Stimulated activated CD4-positive, alpha-beta T cell treated with anti-CD3 and anti-CD28 coated beads, Interleukin-4, amount 100 ng/mL, for 1 hour (primary cell): ENCODE data around the gene CTAGE9.
"Not testable (repeated sequence)": the region's sequence is repeated elsewhere in the genome, so short reads cannot be mapped to it uniquely, and the experiment has no call there.

Source experiments
- DNase-seq: peaks from one replicate; pipeline ENCODE4 v3.0.0-alpha.2; 2020

Gene CTAGE9

GRCh38 chr6:131710917-131711316 lies at the start of gene CTAGE9:
Gene CTAGE9, minus strand, starts transcription at chr6:131711017. Its CDS starts 0 bp downstream, at chr6:131711017.
- not testable (repeated sequence) for DNase-seq

GRCh38 chr6:131758920-131759319 lies 48.1 kb upstream of the CTAGE9 start:
- DNase-seq, result no peak

GRCh38 chr6:131756039-131756438 lies 45.2 kb upstream of the CTAGE9 start:
- no peak for DNase-seq

- DNase-seq, result no peak
Measured at GRCh38 chr6:131755597-131755996, 44.8 kb upstream of the CTAGE9 start.

GRCh38 chr6:131754715-131755567 lies 44.1 kb upstream of the CTAGE9 start:
- no peak for DNase-seq

- no peak for DNase-seq
Measured at GRCh38 chr6:131754088-131754487, 43.3 kb upstream of the CTAGE9 start.

- not testable (repeated sequence) for DNase-seq
Measured at GRCh38 chr6:131751012-131751715, 40.3 kb upstream of the CTAGE9 start.

GRCh38 chr6:131749023-131749422 lies 38.2 kb upstream of the CTAGE9 start:
- DNase-seq, result no peak

GRCh38 chr6:131747821-131748353 lies 37.1 kb upstream of the CTAGE9 start:
- DNase-seq, result no peak

GRCh38 chr6:131745476-131745875 lies 34.7 kb upstream of the CTAGE9 start:
- no peak for DNase-seq

- DNase-seq, result no peak
Measured at GRCh38 chr6:131744432-131745287, 33.8 kb upstream of the CTAGE9 start.

- DNase-seq, result no peak
Measured at GRCh38 chr6:131741688-131742393, 31.0 kb upstream of the CTAGE9 start.

GRCh38 chr6:131740161-131740560 lies 29.3 kb upstream of the CTAGE9 start:
- no peak for DNase-seq

GRCh38 chr6:131739136-131739535 lies 28.3 kb upstream of the CTAGE9 start:
- no peak for DNase-seq

GRCh38 chr6:131736811-131737210 lies 26.0 kb upstream of the CTAGE9 start:
- no peak for DNase-seq

GRCh38 chr6:131736003-131736596 lies 25.3 kb upstream of the CTAGE9 start:
- no peak for DNase-seq

- no peak for DNase-seq
Measured at GRCh38 chr6:131733376-131734016, 22.7 kb upstream of the CTAGE9 start.

- DNase-seq, result no peak
Measured at GRCh38 chr6:131731224-131731623, 20.4 kb upstream of the CTAGE9 start.

- no peak for DNase-seq
Measured at GRCh38 chr6:131730264-131730663, 19.4 kb upstream of the CTAGE9 start.

GRCh38 chr6:131729550-131729949 lies 18.7 kb upstream of the CTAGE9 start:
- no peak for DNase-seq

- no peak for DNase-seq
Measured at GRCh38 chr6:131728296-131728939, 17.6 kb upstream of the CTAGE9 start.
